Mesenchymal stem cell (in vitro differentiated cells and primary cell): ENCODE measurements around the gene RBMS1.

Experiments
- DNase-seq: peaks from one replicate; pipeline ENCODE4 v3.0.0-alpha.2; 2013
- H2AFZ ChIP-seq: one replicate; pipeline ENCODE4 v1.6.1; 2013; ENCODE audit warnings: low read depth, mild to moderate bottlenecking, control low read depth, inconsistent platforms, low read length, moderate library complexity
- H2AK5ac ChIP-seq: 2 replicates; pipeline ENCODE4 v1.6.1; 2013; ENCODE audit warnings: low read length, moderate library complexity, mild to moderate bottlenecking, inconsistent platforms; ENCODE audit not compliant: severe bottlenecking
- H2BK120ac ChIP-seq: one replicate; pipeline ENCODE4 v1.6.1; 2013; ENCODE audit warnings: low read depth, mild to moderate bottlenecking, inconsistent platforms, low read length, moderate library complexity
- H2BK12ac ChIP-seq, 2 experiments: one replicate each; pipeline ENCODE4 v1.6.1; 2013; ENCODE audit warnings: inconsistent platforms in 2 of 2, low read length in 2 of 2, mild to moderate bottlenecking in 2 of 2, moderate library complexity in 2 of 2, control low read depth in 1 of 2
- H2BK15ac ChIP-seq: one replicate; pipeline ENCODE4 v1.6.1; 2013; ENCODE audit warnings: mild to moderate bottlenecking, low read depth, inconsistent platforms; ENCODE audit not compliant: poor library complexity, severe bottlenecking
- H2BK5ac ChIP-seq: 2 replicates; pipeline ENCODE4 v1.6.1; 2013; ENCODE audit warnings: low read depth, mild to moderate bottlenecking, low read length, control low read depth, inconsistent platforms; ENCODE audit not compliant: poor library complexity, severe bottlenecking
- H3K14ac ChIP-seq, 2 experiments: one replicate each; pipeline ENCODE4 v1.6.1; 2013; ENCODE audit warnings: inconsistent platforms in 2 of 2, low read length in 2 of 2, control low read depth in 1 of 2, mild to moderate bottlenecking in 1 of 2, moderate library complexity in 1 of 2
- H3K18ac ChIP-seq, 2 experiments: one replicate each; pipeline ENCODE4 v1.6.1; 2013; ENCODE audit warnings: inconsistent platforms in 2 of 2, low read length in 2 of 2, control low read depth in 1 of 2, low read depth in 1 of 2, mild to moderate bottlenecking in 1 of 2
- H3K23ac ChIP-seq, 2 experiments: one replicate each; pipeline ENCODE4 v1.6.1; 2013; ENCODE audit warnings: inconsistent platforms in 2 of 2, low read length in 2 of 2, mild to moderate bottlenecking in 2 of 2, moderate library complexity in 2 of 2, control low read depth in 1 of 2
- H3K27ac ChIP-seq: 2 replicates; pipeline ENCODE4 v1.5.1; 2013; ENCODE audit warnings: mild to moderate bottlenecking, moderate library complexity, low read length, control low read depth, inconsistent platforms; ENCODE audit not compliant: poor library complexity, severe bottlenecking
- H3K27me3 ChIP-seq, 2 experiments: 2 replicates each; pipeline versions ENCODE4 v1.6.1 to v1.7.0; 2013; ENCODE audit warnings: low read length in 2 of 2, mild to moderate bottlenecking in 2 of 2, moderate library complexity in 2 of 2, control low read depth in 1 of 2, inconsistent platforms in 1 of 2; ENCODE audit not compliant: control insufficient read depth in 1 of 2, insufficient read depth in 1 of 2
- H3K36me3 ChIP-seq, 2 experiments: 2 replicates each; pipeline versions ENCODE4 v1.6.1 to v1.7.0; 2013; ENCODE audit warnings: low read length in 2 of 2, control low read depth in 1 of 2, inconsistent platforms in 1 of 2, low read depth in 1 of 2, mild to moderate bottlenecking in 1 of 2; ENCODE audit not compliant: insufficient read depth in 2 of 2, control insufficient read depth in 1 of 2
- H3K4ac ChIP-seq, 2 experiments: one replicate each; pipeline ENCODE4 v1.6.1; 2013; ENCODE audit warnings: inconsistent platforms in 2 of 2, low read length in 2 of 2, mild to moderate bottlenecking in 2 of 2, moderate library complexity in 2 of 2, control low read depth in 1 of 2, low read depth in 1 of 2
- H3K4me1 ChIP-seq: 2 replicates; pipeline ENCODE4 v1.6.1; 2013; ENCODE audit warnings: low read depth, low read length, control low read depth; ENCODE audit not compliant: control insufficient read depth, insufficient read depth
- H3K4me2 ChIP-seq: 2 replicates; pipeline ENCODE4 v1.6.1; 2013; ENCODE audit warnings: low read length, mild to moderate bottlenecking, inconsistent platforms; ENCODE audit not compliant: poor library complexity, severe bottlenecking
- H3K4me3 ChIP-seq, 2 experiments: 2 replicates each; pipeline versions ENCODE4 v1.5.1 to v1.7.0; 2013; ENCODE audit warnings: low read length in 2 of 2, mild to moderate bottlenecking in 2 of 2, control low read depth in 1 of 2, low read depth in 1 of 2; ENCODE audit not compliant: insufficient read depth in 1 of 2
- H3K79me1 ChIP-seq: replicated peaks from 2 replicates; pipeline ENCODE4 v1.6.1; 2013; ENCODE audit warnings: mild to moderate bottlenecking, control low read depth, low read length, inconsistent platforms; ENCODE audit not compliant: poor library complexity, severe bottlenecking
- H3K9ac ChIP-seq: 2 replicates; pipeline ENCODE4 v1.7.0; 2013; ENCODE audit warnings: mild to moderate bottlenecking, low read length, moderate library complexity
- H3K9me3 ChIP-seq: 2 replicates; pipeline ENCODE4 v1.7.0; 2013; ENCODE audit warnings: mild to moderate bottlenecking, low read length; ENCODE audit not compliant: control insufficient read depth
- H4K8ac ChIP-seq: one replicate; pipeline ENCODE4 v1.6.1; 2013; ENCODE audit warnings: inconsistent platforms, mild to moderate bottlenecking, low read length, moderate library complexity
- H4K91ac ChIP-seq: one replicate; pipeline ENCODE4 v1.6.1; 2013; ENCODE audit warnings: mild to moderate bottlenecking, low read length, inconsistent platforms
- WGBS: methylation state at CpG from one replicate; pipeline ENCODE4 v1.1.7; 2013; ENCODE audit warnings: mixed read lengths; 5-methylcytosine and 5-hydroxymethylcytosine counted together

RBMS1 gene

DNA sequence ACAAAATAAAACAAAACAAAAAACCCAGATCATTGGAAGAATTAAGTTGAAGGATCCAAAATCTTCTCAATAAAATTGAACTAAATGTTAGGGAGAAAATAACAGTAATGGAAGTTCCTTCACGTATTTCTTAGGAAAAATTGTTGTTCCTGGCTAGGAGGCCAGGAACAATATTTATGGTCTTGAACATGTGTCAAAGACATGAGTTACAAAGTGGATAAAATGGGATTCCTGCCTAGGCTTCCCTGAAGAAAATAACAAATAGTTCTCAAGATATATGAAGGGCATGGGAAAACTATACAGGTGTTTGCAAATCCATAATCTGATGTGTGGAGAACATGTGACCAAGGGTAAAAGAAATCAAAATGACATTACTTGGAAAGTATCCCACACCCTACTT, 225.9 kb downstream of the RBMS1 start:
- H3K4me1 ChIP-seq: peaks cover 20% of the 10 kb centered on the region
- H3K14ac ChIP-seq: no peak overlapping the region
- H3K4me3 ChIP-seq: no peak overlapping the region
- DNase-seq: no peak
- no peak overlapping the region for H3K4me2 ChIP-seq
- H3K9me3 ChIP-seq: no peaks in the 10 kb centered on the region
- H3K27me3 ChIP-seq: no peaks in the 10 kb centered on the region
- H4K8ac ChIP-seq: no peak overlapping the region
- WGBS: 89% methylated on average over 1 of the region's 1 CpG
- peak overlapping the region; percentile 22 for H3K9ac ChIP-seq
- H3K79me1 ChIP-seq: peaks cover 1% of the 10 kb centered on the region
- no peak overlapping the region for H3K4ac ChIP-seq
- no peak overlapping the region for H2BK5ac ChIP-seq
- H3K18ac ChIP-seq: no peak overlapping the region
- peaks cover 16 to 20% of the 10 kb centered on the region in 2 experiments for H3K36me3 ChIP-seq
- H2BK12ac ChIP-seq: no peak overlapping the region
- H4K91ac ChIP-seq: no peak overlapping the region
- H2AK5ac ChIP-seq: no peak overlapping the region
- H2BK15ac ChIP-seq: no peak overlapping the region
- no peak overlapping the region for H2AFZ ChIP-seq
- no peak overlapping the region for H3K27ac ChIP-seq
- H2BK120ac ChIP-seq: no peak overlapping the region
- no peak overlapping the region for H3K23ac ChIP-seq

DNA sequence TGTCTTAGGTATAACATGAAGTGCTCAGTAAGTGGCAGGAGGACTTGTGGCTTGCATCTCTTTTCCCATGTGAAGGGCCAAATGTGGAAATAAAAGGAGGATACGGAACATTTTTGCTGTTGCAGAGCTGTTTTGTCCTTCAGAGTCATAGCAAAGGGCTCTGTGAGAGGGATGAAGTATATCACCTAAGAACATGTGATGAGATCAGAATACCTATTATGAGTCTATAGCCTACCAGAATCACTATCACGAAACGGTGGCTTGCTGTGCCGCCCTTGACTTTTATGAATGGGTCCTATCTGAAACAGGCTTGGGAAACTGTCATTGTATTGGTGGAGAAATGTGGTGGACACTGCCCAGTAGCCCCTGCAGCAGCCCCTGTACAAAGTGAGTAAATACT, 226.6 kb downstream of the RBMS1 start:
- Histone ChIP-seq H3K18ac (no peak overlapping the region), H3K9ac (no peak overlapping the region)

DNA sequence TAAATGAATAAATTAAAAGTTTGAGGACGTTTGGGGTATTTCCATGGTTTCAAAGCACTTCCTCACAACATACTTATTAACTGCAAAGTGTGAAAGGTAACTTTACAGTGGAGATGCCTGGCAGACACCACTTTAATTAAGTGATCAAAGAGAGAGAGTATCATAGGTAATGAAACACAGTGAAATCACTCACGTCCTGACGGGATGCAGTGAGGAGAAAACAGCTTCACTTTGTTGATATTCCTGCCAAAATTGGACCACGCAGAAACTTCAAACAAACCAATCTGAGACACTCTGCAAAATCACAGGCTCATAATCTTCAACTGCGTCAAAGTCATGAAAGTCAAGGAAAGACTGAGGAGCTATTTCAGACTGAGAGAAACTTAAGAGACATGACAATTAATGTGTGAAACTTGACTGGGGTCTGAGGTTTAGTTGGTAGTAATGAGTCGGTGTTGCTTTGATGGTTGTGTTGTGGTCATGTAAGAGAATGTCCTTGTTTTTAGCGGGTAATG, 227.5 kb downstream of the RBMS1 start:
- 98% methylated on average over 4 of the region's 7 CpGs for WGBS
- Histone ChIP-seq H4K91ac (no peak overlapping the region), H3K27ac (no peak overlapping the region), H3K4me1 (peaks cover 22% of the 10 kb centered on the region), H2BK15ac (no peak overlapping the region), H3K14ac (no peak overlapping the region), H3K9ac (no peak overlapping the region), H2BK12ac (no peak overlapping the region), H4K8ac (no peak overlapping the region), H2AFZ (no peak overlapping the region), H3K27me3 (no peaks in the 10 kb centered on the region), H3K18ac (no peak overlapping the region), H3K36me3 (peaks cover 5 to 8% of the 10 kb centered on the region in 2 experiments), H2BK5ac (no peak overlapping the region), H3K79me1 (no peaks in the 10 kb centered on the region), H3K23ac (no peak overlapping the region), H2AK5ac (no peak overlapping the region), H3K4me3 (no peak overlapping the region), H3K9me3 (no peaks in the 10 kb centered on the region), H2BK120ac (no peak overlapping the region), H3K4me2 (no peak overlapping the region), H3K4ac (no peak overlapping the region)
- no peak for DNase-seq

More for the DNA sequence above, 226.6 kb downstream of the RBMS1 start:
- Histone ChIP-seq H3K4me1 (peaks cover 20% of the 10 kb centered on the region), H4K91ac (no peak overlapping the region), H3K4me3 (no peak overlapping the region), H2AK5ac (peak overlapping the region; percentile 64), H2BK120ac (no peak overlapping the region), H3K36me3 (peaks cover 15 to 16% of the 10 kb centered on the region in 2 experiments), H3K27ac (no peak overlapping the region), H3K4me2 (no peak overlapping the region), H3K27me3 (no peaks in the 10 kb centered on the region), H3K4ac (no peak overlapping the region), H2BK15ac (no peak overlapping the region), H3K9me3 (no peaks in the 10 kb centered on the region), H3K14ac (no peak overlapping the region), H3K23ac (no peak overlapping the region), H2BK5ac (no peak overlapping the region), H2BK12ac (no peak overlapping the region), H3K79me1 (peaks cover 1% of the 10 kb centered on the region), H4K8ac (no peak overlapping the region), H2AFZ (no peak overlapping the region)
- DNase-seq: no peak
- 98% methylated on average over 4 of the region's 4 CpGs for WGBS

DNA sequence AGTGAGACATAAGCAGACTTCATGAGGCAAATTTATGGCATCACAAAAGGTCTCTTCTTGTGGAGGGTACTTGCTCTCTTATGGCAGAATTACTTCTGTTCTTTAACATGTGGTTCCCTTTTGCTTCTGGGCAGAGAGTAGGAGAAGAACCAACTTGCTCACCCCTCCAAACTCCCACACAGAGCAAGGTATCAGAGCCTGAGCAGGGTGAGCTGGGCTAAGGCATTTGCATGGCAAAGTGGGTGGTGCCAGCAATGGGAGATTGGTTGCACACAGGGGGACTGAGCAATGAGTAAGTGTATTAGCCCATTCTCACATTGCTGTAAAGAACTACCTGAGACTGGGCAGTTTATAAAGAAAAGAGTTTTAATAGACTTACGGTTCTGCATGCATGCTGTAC, 229.3 kb downstream of the RBMS1 start:
- Histone ChIP-seq H3K23ac (no peak overlapping the region), H3K36me3 (no peaks in the 10 kb centered on the region), H3K18ac (no peak overlapping the region), H3K4me1 (peaks cover 9% of the 10 kb centered on the region), H2BK15ac (no peak overlapping the region), H2AK5ac (no peak overlapping the region), H3K14ac (no peak overlapping the region), H4K91ac (no peak overlapping the region), H3K79me1 (no peaks in the 10 kb centered on the region), H3K4ac (no peak overlapping the region), H3K4me3 (no peak overlapping the region), H3K9ac (no peak overlapping the region), H2AFZ (no peak overlapping the region), H3K4me2 (no peak overlapping the region), H2BK5ac (no peak overlapping the region), H2BK120ac (no peak overlapping the region), H3K27ac (no peak overlapping the region), H4K8ac (no peak overlapping the region), H3K9me3 (no peaks in the 10 kb centered on the region), H2BK12ac (no peak overlapping the region), H3K27me3 (no peaks in the 10 kb centered on the region)
- no peak for DNase-seq
- 100% methylated on average over 1 of the region's 1 CpG for WGBS
